ENCODE results near the gene ARID3A.
"Not testable (repeated sequence)": the region's sequence is repeated elsewhere in the genome, so short reads cannot be mapped to it uniquely, and the experiment has no call there.

Gene ARID3A

DNA sequence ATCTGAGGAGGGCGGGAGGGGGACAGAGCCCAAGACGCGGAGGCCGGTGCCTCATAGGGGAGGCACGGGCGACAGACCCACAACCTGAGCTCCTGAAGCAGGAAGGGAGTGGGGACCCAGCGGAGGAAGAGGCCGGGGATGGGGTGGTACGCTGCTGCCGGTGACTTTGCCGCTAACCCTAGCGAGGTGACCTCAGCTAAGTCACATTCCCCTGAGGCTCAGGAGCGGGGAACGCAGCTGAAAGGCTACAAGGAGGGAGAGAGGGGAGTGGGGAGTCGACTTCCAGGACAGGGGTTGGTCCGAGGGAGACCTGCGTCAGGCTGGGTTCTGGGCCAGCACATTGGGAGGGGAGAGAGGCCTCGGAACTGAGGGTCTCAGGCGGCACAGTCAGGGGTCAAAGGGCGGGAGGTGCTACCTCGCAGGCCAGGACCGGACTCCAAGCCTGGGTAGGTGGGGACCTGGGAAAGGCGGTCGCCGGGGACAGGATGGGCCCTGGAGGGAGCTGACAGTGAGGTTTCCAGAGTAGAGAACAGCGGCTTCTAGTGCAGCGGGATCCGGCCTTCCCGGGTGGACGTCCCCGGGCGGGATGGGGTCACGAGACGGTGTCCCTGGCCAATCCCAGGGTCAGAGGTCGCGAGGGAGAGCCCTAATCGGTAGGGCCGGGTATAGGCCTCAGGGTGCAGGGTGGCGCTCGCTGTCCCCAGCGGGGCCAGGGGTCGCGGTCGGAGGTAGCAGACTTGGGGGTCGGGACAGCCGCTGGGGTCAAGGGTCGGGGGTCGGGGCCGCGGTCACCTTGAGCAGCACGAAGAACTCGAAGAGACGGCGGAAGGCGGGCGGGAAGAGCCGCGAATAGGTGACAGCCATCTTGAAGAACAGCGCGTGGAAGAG is 94.4 kb downstream of the ARID3A start:
- Histone ChIP-seq H3K27ac (ENCODE audit: low read length) (no peak overlapping the region), H3K9me3 (ENCODE audit: control insufficient read depth, insufficient read depth, low read length) (no peaks in the 10 kb centered on the region), H3K36me3 (ENCODE audit: control insufficient read depth, insufficient read depth, low read length) (no peaks in the 10 kb centered on the region), H3K4me1 (ENCODE audit: control insufficient read depth, insufficient read depth, low read length) (peaks cover 18% of the 10 kb centered on the region), H3K27me3 (ENCODE audit: control insufficient read depth, insufficient read depth, low read length) (no peaks in the 10 kb centered on the region), H3K4me3 (ENCODE audit: low read length) (peak overlapping the region; percentile 94)
- DNase-seq (ENCODE audit: low read depth, low spot score) = no peak
- WGBS (ENCODE audit: insufficient coverage, insufficient read length) = no CpG with 5 or more reads among the region's 60 CpGs

DNA sequence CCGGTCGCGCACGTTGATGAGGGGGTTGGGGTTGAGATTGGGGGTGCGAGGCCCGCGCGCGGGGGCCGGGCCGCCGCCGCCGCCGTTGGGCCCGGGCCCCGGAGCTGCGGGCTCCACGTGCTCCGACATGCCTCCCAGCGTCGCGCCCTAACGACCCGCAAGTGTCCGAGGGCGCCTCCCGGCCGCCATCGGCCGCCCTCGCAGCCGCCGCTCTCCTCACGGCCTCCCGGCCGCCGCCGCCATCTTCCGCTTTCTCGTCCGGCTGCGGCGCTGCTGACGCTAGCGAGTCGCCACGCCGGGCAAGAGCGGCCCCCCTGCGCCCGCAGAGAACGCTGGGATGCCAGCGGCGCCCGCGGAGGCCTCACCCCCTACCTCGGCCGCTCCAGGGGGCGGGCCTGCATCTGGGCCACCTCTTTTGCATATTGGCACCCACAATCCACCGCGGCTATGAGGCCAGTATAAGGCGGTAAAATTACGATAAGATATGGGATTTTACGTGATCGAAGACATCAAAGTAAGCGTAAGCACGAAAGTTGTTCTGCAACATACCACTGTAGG is 95.1 kb downstream of the ARID3A start, which contains the start of gene TMEM259:
TSS of gene TMEM259 (minus strand) at position 256 of the 558 bp plus-strand sequence. CDS start at position 129, 127 bp downstream.
- Histone ChIP-seq H3K4me3 (ENCODE audit: low read length) (peak within 1 kb of the TSS; percentile 94), H3K36me3 (ENCODE audit: control insufficient read depth, insufficient read depth, low read length) (no peaks in the 10 kb centered on the region), H3K4me1 (ENCODE audit: control insufficient read depth, insufficient read depth, low read length) (peaks cover 18% of the 10 kb centered on the region), H3K27me3 (ENCODE audit: control insufficient read depth, insufficient read depth, low read length) (no peaks in the 10 kb centered on the region), H3K27ac (ENCODE audit: low read length) (no peak within 1 kb of the TSS), H3K9me3 (ENCODE audit: control insufficient read depth, insufficient read depth, low read length) (no peaks in the 10 kb centered on the region)
- no peak for DNase-seq (ENCODE audit: low read depth, low spot score)
- no CpG with 5 or more reads among the region's 68 CpGs for WGBS (ENCODE audit: insufficient coverage, insufficient read length)

DNA sequence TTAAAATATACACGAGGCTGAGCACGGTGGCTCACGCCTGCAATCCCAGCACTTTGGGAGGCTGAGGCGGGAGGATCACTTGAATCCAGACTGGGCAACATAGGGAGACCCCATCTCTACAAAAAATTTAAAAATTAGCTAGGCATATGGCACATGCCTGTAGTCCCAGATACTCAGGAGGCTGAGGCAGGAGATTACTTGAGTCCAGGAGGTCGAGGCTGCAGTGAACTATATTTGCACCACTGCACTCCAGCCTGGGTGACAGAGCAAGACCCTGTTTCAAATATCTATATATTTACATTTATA is 98.0 kb downstream of the ARID3A start:
- not testable (repeated sequence) for H3K27me3 ChIP-seq (ENCODE audit: control insufficient read depth, insufficient read depth, low read length); H3K36me3 ChIP-seq (ENCODE audit: control insufficient read depth, insufficient read depth, low read length); DNase-seq (ENCODE audit: low read depth, low spot score); H3K4me1 ChIP-seq (ENCODE audit: control insufficient read depth, insufficient read depth, low read length); H3K27ac ChIP-seq (ENCODE audit: low read length); H3K9me3 ChIP-seq (ENCODE audit: control insufficient read depth, insufficient read depth, low read length); H3K4me3 ChIP-seq (ENCODE audit: low read length)
- no CpG with 5 or more reads among the region's 5 CpGs for WGBS (ENCODE audit: insufficient coverage, insufficient read length)

DNA sequence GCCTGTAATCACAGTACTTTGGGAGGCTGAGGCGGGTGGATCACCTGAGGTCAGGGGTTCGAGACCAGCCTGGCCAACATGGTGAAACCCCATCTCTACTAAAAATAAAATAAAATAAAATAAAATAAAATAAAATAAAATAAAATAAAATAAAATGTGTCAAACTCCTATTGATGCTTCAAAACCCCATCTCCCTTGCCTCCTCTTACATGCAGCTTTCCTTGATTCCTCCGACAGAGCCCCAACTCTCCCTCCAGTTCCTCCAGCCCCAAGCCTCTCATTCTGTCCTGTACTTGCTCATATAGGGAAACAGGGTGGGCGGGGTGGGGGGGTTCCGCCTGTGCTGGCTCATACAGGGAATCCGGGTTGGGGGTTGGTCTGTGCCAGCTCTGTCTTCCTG is 99.2 kb downstream of the ARID3A start:
- H3K4me3 ChIP-seq (ENCODE audit: low read length); H3K27ac ChIP-seq (ENCODE audit: low read length); DNase-seq (ENCODE audit: low read depth, low spot score); H3K27me3 ChIP-seq (ENCODE audit: control insufficient read depth, insufficient read depth, low read length); H3K4me1 ChIP-seq (ENCODE audit: control insufficient read depth, insufficient read depth, low read length); H3K36me3 ChIP-seq (ENCODE audit: control insufficient read depth, insufficient read depth, low read length); H3K9me3 ChIP-seq (ENCODE audit: control insufficient read depth, insufficient read depth, low read length): not testable (repeated sequence)
- WGBS (ENCODE audit: insufficient coverage, insufficient read length) = no CpG with 5 or more reads among the region's 6 CpGs

Measured in iPS DF 6.9 (cell line).